Skeletal muscle satellite cell (primary cell): ENCODE data around the gene NOL4L.

Experiments
- H3K27me3 ChIP-seq: 2 replicates; pipeline ENCODE4 v1.7.0; 2013; ENCODE audit warnings: low read length; ENCODE audit not compliant: control insufficient read depth, insufficient read depth
- H3K36me3 ChIP-seq: 2 replicates; pipeline ENCODE4 v1.7.0; 2013; ENCODE audit warnings: mild to moderate bottlenecking, control low read depth, low read length; ENCODE audit not compliant: insufficient read depth
- H3K4me1 ChIP-seq: 2 replicates; pipeline ENCODE4 v1.7.0; 2013; ENCODE audit warnings: low read length; ENCODE audit not compliant: control insufficient read depth, insufficient read depth
- H3K4me2 ChIP-seq: 2 replicates; pipeline ENCODE4 v1.7.0; 2013; ENCODE audit warnings: mild to moderate bottlenecking, low read length
- H3K4me3 ChIP-seq: 2 replicates; pipeline ENCODE4 v1.7.0; 2013; ENCODE audit warnings: low read length
- H3K9ac ChIP-seq: 2 replicates; pipeline ENCODE4 v1.7.0; 2013; ENCODE audit warnings: mild to moderate bottlenecking, low read depth, low read length, moderate library complexity
- H3K9me3 ChIP-seq: replicated peaks from 2 replicates; pipeline ENCODE4 v1.7.0; 2013; ENCODE audit warnings: mild to moderate bottlenecking, control low read depth, low read length

Gene NOL4L

DNA sequence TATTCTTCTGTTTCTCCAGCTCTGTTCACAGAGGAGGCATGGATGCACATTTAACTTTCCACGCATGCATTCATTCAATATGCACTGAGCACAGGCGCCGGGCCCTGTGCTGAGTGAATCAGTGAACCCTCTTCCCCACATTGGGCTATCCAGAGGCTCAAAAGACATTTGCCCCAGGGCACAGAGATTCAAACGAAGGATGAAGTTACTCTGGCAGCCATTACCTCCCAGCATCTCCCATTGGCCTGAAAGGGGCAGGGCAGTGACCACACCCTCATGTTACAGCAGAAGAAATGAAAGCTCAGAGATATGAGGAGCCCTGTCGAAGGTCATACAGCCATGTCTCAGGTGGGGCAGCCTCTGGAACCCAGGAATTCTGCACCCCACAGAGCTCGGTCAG lies 26.7 kb upstream of the NOL4L start:
- no peaks in the 10 kb centered on the region for H3K9me3 ChIP-seq
- no peak overlapping the region for H3K4me2 ChIP-seq
- no peaks in the 10 kb centered on the region for H3K36me3 ChIP-seq
- peaks cover 70% of the 10 kb centered on the region for H3K27me3 ChIP-seq
- no peak overlapping the region for H3K4me3 ChIP-seq
- H3K9ac ChIP-seq: no peak overlapping the region
- H3K4me1 ChIP-seq: no peaks in the 10 kb centered on the region

DNA sequence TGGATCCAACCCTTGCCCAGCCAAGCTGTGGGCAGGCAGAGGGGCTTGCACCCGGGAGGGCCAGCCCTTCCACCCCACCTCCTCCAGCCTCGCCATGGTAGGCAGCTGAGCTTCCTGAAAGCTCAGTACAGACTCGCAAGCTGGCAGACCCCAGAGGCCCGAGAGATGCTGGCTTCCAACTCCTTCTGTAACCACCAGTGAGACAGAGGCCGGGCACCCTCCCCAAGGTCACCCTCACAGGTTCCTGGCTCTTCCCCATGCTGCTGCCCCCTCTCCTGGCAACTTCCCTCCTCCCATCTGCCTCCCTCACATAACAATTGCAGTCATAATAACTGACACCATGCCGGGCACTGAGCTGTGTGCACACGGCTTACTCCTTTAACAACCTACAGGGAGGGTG lies 26.2 kb upstream of the NOL4L start:
- H3K4me1 ChIP-seq: no peaks in the 10 kb centered on the region
- H3K4me2 ChIP-seq: no peak overlapping the region
- H3K4me3 ChIP-seq: no peak overlapping the region
- peaks cover 70% of the 10 kb centered on the region for H3K27me3 ChIP-seq
- H3K36me3 ChIP-seq: no peaks in the 10 kb centered on the region
- no peaks in the 10 kb centered on the region for H3K9me3 ChIP-seq
- H3K9ac ChIP-seq: no peak overlapping the region

DNA sequence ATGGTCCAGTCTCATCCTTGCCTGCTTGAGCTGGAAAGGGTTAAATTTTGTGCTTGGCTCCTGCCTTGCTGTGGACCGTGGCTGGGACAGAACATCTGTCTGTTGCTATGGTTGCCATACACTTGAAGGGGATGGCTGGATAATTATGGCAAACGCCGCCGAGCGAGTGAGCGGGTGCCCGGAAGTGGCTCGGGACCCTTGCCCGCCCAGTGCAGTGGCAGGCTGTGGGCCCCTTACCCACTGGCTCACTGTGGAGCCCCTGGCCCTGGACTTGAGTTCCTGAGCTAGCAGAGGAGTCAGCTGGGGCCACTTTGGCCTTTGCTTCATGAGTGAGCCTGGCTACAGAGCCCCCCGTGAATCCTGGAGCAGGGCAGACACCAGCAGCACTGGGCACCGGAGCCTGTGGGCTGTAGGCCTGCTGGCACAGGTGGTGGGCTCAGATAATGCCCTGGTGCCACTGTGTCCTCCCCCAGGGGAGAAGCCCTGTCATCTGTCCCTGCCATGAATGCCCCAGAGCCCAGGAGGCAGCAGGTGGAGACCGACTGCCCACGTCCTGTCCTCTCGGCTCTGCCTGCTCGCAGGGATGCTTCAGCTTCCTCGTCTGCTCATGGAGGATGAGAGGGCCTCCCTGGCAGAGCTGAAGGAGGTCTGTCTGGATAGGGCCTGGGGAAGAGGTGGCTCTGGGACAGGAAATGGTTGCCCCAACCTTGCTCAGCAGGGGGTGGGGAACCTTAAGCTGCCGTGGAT lies 25.5 kb upstream of the NOL4L start:
- Histone ChIP-seq H3K4me3 (no peak overlapping the region), H3K4me2 (no peak overlapping the region), H3K4me1 (no peaks in the 10 kb centered on the region), H3K27me3 (peaks cover 71% of the 10 kb centered on the region), H3K9ac (no peak overlapping the region), H3K9me3 (no peaks in the 10 kb centered on the region), H3K36me3 (no peaks in the 10 kb centered on the region)

DNA sequence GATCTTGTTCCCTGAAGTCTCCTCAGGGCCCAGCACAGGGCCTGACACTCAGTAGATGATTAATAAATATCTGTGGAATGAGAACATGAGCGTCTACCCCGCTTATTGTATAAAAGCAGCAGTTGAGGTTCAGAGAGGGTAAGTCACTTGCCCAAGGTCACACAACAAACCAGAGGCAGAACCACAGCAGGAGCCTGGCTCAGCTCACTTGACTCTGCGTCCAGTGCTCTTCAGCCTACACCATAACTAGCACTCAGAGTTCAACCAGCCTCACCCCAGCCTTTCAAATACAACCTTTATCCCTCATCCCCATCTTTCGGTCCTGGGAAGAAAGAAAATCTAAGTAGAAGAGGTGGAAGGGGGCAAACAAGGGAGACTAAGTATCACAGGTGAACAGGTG lies 24.9 kb upstream of the NOL4L start:
- Histone ChIP-seq H3K9ac (no peak overlapping the region), H3K4me2 (no peak overlapping the region), H3K9me3 (no peaks in the 10 kb centered on the region), H3K4me1 (no peaks in the 10 kb centered on the region), H3K4me3 (no peak overlapping the region), H3K36me3 (no peaks in the 10 kb centered on the region), H3K27me3 (peaks cover 77% of the 10 kb centered on the region)

DNA sequence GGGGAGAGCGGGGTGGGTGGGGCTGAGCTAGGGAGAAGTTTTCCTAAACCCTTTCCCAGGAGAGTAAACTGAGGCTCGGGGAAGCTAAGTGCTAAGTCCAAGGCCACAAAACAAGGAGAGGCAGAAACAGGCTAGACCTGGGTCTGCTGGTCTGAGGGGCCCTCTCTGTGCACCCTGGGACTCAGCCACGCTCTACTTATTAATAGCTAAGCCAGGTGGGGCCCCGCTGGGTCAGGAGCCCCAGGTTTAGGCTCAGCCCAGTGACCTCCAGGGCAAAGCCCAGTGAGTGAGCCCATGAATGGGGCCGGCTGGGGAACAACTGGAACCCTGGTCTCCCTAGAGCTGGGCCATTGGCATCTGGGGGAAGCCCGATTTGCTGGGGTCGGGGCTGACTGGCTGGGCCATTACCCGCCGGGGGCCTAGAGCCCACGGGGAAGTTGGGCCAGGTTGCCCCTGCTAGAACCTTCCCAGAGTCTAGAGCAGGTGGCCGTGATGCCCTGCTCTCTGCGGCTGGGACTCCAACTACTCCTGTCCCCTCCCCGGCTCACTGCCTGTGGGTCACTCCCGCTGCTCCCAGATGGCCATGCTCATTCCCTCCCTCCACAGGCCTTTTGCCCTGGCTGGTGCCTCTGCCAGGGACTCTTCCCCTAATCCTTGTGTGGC lies 24.1 kb upstream of the NOL4L start:
- Histone ChIP-seq H3K4me2 (no peak overlapping the region), H3K4me3 (no peak overlapping the region), H3K36me3 (no peaks in the 10 kb centered on the region), H3K4me1 (no peaks in the 10 kb centered on the region), H3K9ac (no peak overlapping the region), H3K9me3 (no peaks in the 10 kb centered on the region), H3K27me3 (peaks cover 78% of the 10 kb centered on the region)

DNA sequence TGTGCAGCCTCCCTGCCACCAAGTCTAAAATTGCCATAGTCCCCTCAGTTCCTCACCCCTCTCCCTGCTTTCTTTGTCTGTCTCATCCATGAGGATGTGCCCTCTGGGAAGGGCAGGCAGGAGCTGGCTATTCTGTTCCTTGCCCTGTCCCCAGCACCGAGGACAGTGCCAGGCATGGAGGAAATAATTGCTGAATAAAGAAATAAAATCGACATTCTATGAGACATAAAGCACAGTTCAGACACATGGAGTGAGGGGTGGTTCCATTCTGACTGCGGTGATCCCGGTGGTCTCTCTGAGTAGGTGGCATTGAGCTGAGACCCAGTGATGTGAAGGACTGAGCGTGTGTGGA lies 23.5 kb upstream of the NOL4L start:
- H3K4me1 ChIP-seq: no peaks in the 10 kb centered on the region
- H3K27me3 ChIP-seq: peaks cover 81% of the 10 kb centered on the region
- H3K36me3 ChIP-seq: no peaks in the 10 kb centered on the region
- no peak overlapping the region for H3K9ac ChIP-seq
- no peaks in the 10 kb centered on the region for H3K9me3 ChIP-seq
- no peak overlapping the region for H3K4me2 ChIP-seq
- H3K4me3 ChIP-seq: no peak overlapping the region

DNA sequence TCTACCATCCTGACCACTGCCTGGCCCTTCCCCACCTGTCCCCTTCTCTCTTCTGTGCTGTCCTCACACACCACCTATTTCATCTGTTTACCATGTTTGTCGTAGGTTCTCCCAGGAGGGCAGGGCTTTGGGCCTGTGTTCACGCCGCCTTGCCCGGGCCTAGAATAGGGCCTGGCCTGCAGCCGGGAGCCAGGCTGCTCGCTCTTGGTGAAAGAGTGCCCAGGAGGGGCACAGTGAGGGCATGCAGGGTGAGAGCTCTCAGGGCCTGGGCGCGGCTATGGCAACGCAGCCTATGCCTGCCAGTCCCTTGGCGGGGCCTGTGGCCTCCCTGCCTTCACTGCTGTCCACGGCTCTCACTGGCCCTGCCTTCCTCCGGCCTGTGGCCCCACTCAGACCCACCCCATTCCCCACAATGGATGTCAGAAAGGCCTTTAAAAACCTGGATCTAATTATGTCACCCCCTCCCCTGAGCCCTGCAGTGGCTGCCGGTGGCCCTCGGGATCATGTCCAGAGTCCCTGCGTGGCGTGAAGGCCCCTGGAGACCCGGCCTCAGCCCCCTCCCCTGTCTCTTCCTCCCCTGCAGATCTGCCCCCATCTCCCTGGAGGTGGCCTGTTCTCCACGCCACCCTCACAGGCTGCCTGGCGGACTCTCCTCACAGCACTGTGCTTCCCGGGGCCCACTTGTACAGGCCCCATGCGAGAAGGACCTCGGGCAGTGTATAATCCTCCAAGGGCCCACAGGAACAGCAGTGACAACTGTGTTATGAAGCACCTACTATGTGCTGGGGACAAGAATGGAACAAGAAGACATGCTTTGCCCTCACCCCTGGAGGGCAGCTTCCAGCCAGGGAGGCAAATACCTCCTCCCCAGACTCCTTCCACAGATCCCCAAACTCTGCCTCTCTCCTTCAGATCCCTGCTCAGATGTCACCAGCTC lies 22.9 kb upstream of the NOL4L start:
- Histone ChIP-seq H3K27me3 (peaks cover 84% of the 10 kb centered on the region), H3K4me1 (no peaks in the 10 kb centered on the region), H3K36me3 (no peaks in the 10 kb centered on the region), H3K9ac (no peak overlapping the region), H3K4me2 (no peak overlapping the region), H3K4me3 (no peak overlapping the region), H3K9me3 (no peaks in the 10 kb centered on the region)

DNA sequence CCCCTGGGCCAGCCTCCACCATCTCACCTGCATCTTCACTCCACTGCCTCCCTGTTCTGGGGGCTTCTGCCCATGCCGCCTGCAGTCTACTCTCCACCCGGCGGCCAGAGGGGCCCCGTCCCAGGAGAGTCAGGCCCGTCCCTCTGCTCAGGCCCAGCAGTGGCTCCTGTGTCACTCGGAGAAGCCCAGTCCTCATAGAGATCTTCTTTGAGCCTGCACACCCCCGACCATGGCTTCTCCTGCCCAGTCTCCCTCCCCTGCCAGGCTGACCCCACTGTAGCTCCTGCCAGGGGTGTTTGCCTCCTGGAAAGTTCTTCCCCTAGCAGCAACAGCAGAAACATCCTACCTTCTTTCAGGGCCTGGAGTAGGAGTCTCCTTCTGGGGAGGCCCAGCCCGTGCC lies 22.2 kb upstream of the NOL4L start:
- Histone ChIP-seq H3K9ac (no peak overlapping the region), H3K4me3 (no peak overlapping the region), H3K4me1 (no peaks in the 10 kb centered on the region)

DNA sequence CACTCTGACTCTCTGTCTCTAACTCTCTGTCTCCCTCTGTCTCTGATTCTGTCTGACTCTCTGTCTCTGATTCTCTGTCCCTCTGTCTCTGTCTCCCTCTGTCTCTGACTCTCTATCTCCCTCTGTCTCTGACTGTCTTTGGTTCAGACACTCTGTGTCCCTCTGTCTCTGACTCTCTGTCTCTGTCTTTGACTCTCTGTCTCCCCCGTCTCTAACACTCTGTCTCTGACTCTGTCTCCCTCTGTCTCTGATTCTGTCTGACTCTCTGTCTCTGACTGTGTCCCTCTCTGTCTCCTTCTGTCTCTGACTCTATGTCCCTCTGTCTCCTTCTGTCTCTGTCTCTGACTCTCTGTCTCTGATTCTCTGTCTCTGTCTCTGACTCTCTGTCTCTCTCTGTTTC lies 21.7 kb upstream of the NOL4L start:
- no peak overlapping the region for H3K4me2 ChIP-seq
- H3K9me3 ChIP-seq: no peaks in the 10 kb centered on the region
- no peaks in the 10 kb centered on the region for H3K36me3 ChIP-seq
- H3K4me3 ChIP-seq: no peak overlapping the region
- no peak overlapping the region for H3K9ac ChIP-seq
- no peaks in the 10 kb centered on the region for H3K4me1 ChIP-seq
- H3K27me3 ChIP-seq: peaks cover 91% of the 10 kb centered on the region

More for the DNA sequence above, 22.2 kb upstream of the NOL4L start:
- Histone ChIP-seq H3K36me3 (no peaks in the 10 kb centered on the region), H3K27me3 (peaks cover 90% of the 10 kb centered on the region), H3K9me3 (no peaks in the 10 kb centered on the region), H3K4me2 (no peak overlapping the region)

DNA sequence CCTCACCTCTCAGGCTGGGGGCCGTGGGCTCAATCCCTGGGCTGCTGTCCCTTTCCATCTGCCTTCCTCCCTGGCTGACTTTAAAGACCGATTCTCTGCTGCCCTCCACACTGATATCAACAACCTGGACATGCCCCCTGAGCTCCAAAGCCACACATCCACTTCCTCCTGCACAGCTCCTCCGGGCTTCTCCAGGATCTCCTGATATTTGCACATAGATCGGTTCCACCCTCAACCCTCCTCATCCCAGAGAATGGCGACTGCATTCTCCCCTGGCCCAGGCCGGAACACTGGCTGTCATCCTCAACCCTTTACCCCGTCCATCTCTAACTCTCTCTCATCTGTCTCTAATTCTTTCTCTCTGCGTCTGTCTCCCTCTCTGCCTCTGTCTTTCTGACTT lies 21.0 kb upstream of the NOL4L start:
- Histone ChIP-seq H3K9me3 (no peaks in the 10 kb centered on the region), H3K4me1 (no peaks in the 10 kb centered on the region), H3K36me3 (no peaks in the 10 kb centered on the region)

DNA sequence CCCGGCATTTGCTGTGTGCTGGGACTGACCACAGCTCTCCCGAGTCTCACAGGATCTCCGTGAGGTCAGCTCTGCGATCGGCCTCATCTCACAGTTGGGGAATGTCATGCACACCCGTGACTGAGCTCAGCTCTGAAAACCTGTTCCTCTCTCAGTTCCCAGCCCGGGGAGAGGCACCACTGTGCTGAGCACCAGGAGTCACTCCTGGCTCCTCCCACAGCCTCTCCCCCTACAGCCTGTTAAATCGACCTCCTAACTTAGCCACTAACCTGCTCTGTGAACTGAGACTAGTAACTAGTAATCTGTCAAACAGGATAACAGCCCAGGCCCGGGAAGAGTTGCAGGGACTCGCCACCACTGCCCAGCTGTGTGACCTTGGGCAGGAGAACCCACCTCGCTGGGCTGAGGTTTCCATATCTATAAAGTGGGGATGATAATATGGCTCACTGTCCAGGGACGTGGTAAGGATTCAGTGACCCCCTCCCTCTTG lies 20.1 kb upstream of the NOL4L start:
- H3K36me3 ChIP-seq: no peaks in the 10 kb centered on the region
- no peaks in the 10 kb centered on the region for H3K9me3 ChIP-seq
- H3K27me3 ChIP-seq: peaks cover 85% of the 10 kb centered on the region
- no peak overlapping the region for H3K4me3 ChIP-seq
- H3K9ac ChIP-seq: no peak overlapping the region
- H3K4me1 ChIP-seq: no peaks in the 10 kb centered on the region
- no peak overlapping the region for H3K4me2 ChIP-seq

More for the DNA sequence above, 21.0 kb upstream of the NOL4L start:
- Histone ChIP-seq H3K27me3 (peaks cover 89% of the 10 kb centered on the region), H3K4me3 (no peak overlapping the region), H3K9ac (no peak overlapping the region), H3K4me2 (no peak overlapping the region)
